Measurements from ENCODE around the gene NPBWR2. TPM values are rescaled to one million over a fixed set of nuclear protein-coding genes. Genes with fewer than 3 reads are reported as not detected.

NPBWR2 gene
- total RNA-seq, 1 experiment from 2014 or later, result not detected

- Histone ChIP-seq H2AFZ (ENCODE audit: low read depth, low read length, poor library complexity, severe bottlenecking) (no peak overlapping the region), H3K27ac (ENCODE audit: low read depth, low read length) (no peak overlapping the region), H3K4me3 (replicated peaks in 1 of 2; ENCODE audit: low read depth in 1 of 2, low read length in 2 of 2) (no peak overlapping the region), H3K79me2 (ENCODE audit: insufficient read depth, low read length) (no peaks in the 10 kb centered on the region), H4K20me1 (ENCODE audit: insufficient read depth) (no peaks in the 10 kb centered on the region), H3K9me2 (ENCODE audit: insufficient read depth) (no peaks in the 10 kb centered on the region), H3K9ac (ENCODE audit: low read length) (no peak overlapping the region), H3K27me3 (ENCODE audit: insufficient read depth, low read length) (no peaks in the 10 kb centered on the region), H3K36me3 (ENCODE audit: control insufficient read depth in 1 of 2, insufficient read depth in 2 of 2, low read length in 2 of 2) (no peaks in the 10 kb centered on the region), H3K4me1 (ENCODE audit: control insufficient read depth in 1 of 2, insufficient read depth in 2 of 2, low read length in 2 of 2) (peaks cover 6 to 23% of the 10 kb centered on the region in 2 experiments; a peak in 3 of 4 replicates), H3K9me3 (ENCODE audit: control insufficient read depth in 1 of 2, insufficient read depth in 1 of 2, low read depth in 1 of 2, low read length in 2 of 2) (peaks cover 0 to 2% of the 10 kb centered on the region in 2 experiments; a peak in 1 of 4 replicates), H3K4me2 (ENCODE audit: low read length) (no peak overlapping the region)
- RAD21 ChIA-PET (ENCODE audit: low non-redundant PET in 1 of 2, low total read pairs in 2 of 2, uncharacterized antibody in 2 of 2, unreplicated experiment in 2 of 2), result no interaction called here
- no peak for TF ChIP-seq YY1 (IDR thresholded peaks at IDR 0.05; ENCODE audit: extremely low read depth, insufficient replicate concordance, low read depth, low read length)
- no peak for TF ChIP-seq SRF (IDR thresholded peaks at IDR 0.05; ENCODE audit: low read depth)
- no peak for TF ChIP-seq FOSL1 (IDR thresholded peaks at IDR 0.05; ENCODE audit: low read depth)
- no peak for TF ChIP-seq ZFX (IDR thresholded peaks at IDR 0.05)
- TF ChIP-seq EGR1 (IDR thresholded peaks at IDR 0.05; ENCODE audit: low read depth), result no peak
- TF ChIP-seq CEBPB (IDR thresholded peaks at IDR 0.05; ENCODE audit: low read depth), result no peak
- no peak for TF ChIP-seq SP1 (IDR thresholded peaks at IDR 0.05; ENCODE audit: low read depth)
- no peak for TF ChIP-seq ELF1 (IDR thresholded peaks at IDR 0.05; ENCODE audit: borderline replicate concordance, low read depth)
- TF ChIP-seq TCF7L2 (IDR thresholded peaks at IDR 0.05; ENCODE audit: borderline replicate concordance, extremely low read depth, insufficient read depth, insufficient read length), result no peak
- no peak for TF ChIP-seq CTCF (IDR thresholded peaks at IDR 0.05 in 2 of 3, conservative IDR thresholded peaks at IDR 0.05 in 1 of 3; ENCODE audit: borderline replicate concordance in 1 of 3, insufficient read depth in 1 of 3, low read depth in 2 of 3, low read length in 2 of 3)
- TF ChIP-seq RAD21 (IDR thresholded peaks at IDR 0.05; ENCODE audit: low read depth), result no peak
- TF ChIP-seq POLR2A (IDR thresholded peaks at IDR 0.05; ENCODE audit: borderline replicate concordance, extremely low read depth, insufficient read depth, insufficient read length), result no peak
- no peak for TF ChIP-seq ZBTB33 (IDR thresholded peaks at IDR 0.05; ENCODE audit: extremely low read depth, insufficient replicate concordance, low read length)
- intact Hi-C loops (cut with micrococcal nuclease), result no loop called here
- POLR2A ChIA-PET, result no interaction called here
- DNase-seq (ENCODE audit: low read depth, low spot score) (no peak), ATAC-seq (no peak)
- CTCF ChIA-PET, result no interaction called here
- no TSS peak for BruUV-seq (replicated peaks)
These were observed 43.6 kb upstream of the NPBWR2 start for GRCh38 chr20:64150756-64151632.
